Breast epithelium (tissue), 4 donors: ENCODE data around the gene OXA1L. TPM values are rescaled to one million over a fixed set of nuclear protein-coding genes. Genes with fewer than 3 reads are reported as not detected.

Source experiments
- DNase-seq, 2 donors: peaks; one replicate each; pipeline ENCODE4 v3.0.0-alpha.2; 2019; ENCODE audit warnings: low spot score in 2 of 2
- H3K27ac ChIP-seq, 2 donors: fragments of 200-600 bp; sonication (generic) in 1 of 2; one replicate each; pipeline ENCODE4 v1.5.1; 2016 to 2019; ENCODE audit warnings: mild to moderate bottlenecking in 1 of 2
- H3K27me3 ChIP-seq, 2 donors: fragments of 200-600 bp; sonication (generic) in 1 of 2; one replicate each; pipeline versions ENCODE4 v1.5.1 to v1.6.0; 2017 to 2019; ENCODE audit warnings: control low read depth in 1 of 2, mild to moderate bottlenecking in 1 of 2
- H3K36me3 ChIP-seq: fragments of 200-600 bp; one replicate; pipeline ENCODE4 v1.5.1; 2019
- H3K4me1 ChIP-seq, 2 donors: fragments of 200-600 bp; sonication (generic); one replicate each; pipeline ENCODE4 v1.5.1; 2016 to 2019; ENCODE audit warnings: control low read depth in 1 of 2
- H3K4me3 ChIP-seq, 3 donors: fragments of 200-600 bp; sonication (generic); 1 replicate in 2 of 3; 2 replicates in 1 of 3; pipeline ENCODE4 v1.5.1; 2016 to 2019; ENCODE audit warnings: mild to moderate bottlenecking in 3 of 3, moderate library complexity in 2 of 3
- H3K9me3 ChIP-seq, 2 donors: fragments of 200-600 bp; sonication (generic) in 1 of 2; one replicate each; pipeline ENCODE4 v1.5.1; 2016 to 2019; ENCODE audit warnings: control low read depth in 1 of 2
- CTCF ChIP-seq, 3 donors: fragments of 450-650 bp; IDR thresholded peaks; one replicate each; pipeline ENCODE4 v1.5.1; 2016 to 2017; ENCODE audit warnings: antibody characterized with exemption in 3 of 3, mild to moderate bottlenecking in 3 of 3, moderate library complexity in 3 of 3
- POLR2A ChIP-seq: fragments of 450-650 bp; IDR thresholded peaks from one replicate; pipeline ENCODE4 v1.6.1; 2016; ENCODE audit warnings: antibody characterized with exemption, mild to moderate bottlenecking, moderate library complexity
- POLR2AphosphoS5 ChIP-seq, 3 donors: sonication (generic); formaldehyde crosslinking; IDR thresholded peaks; one replicate each; pipeline ENCODE4 v1.6.1; 2017; ENCODE audit warnings: antibody characterized with exemption in 3 of 3
- intact Hi-C: fragments of 100-400 bp; cut with DNase I; formaldehyde crosslinking; loops from one replicate; pipeline ENCODE4 v1.15.1; 2023; ENCODE audit warnings: low total_unique reads
- total RNA-seq, 3 donors: library from RNA; depleted of rRNA; stranded (reverse); fragments of >200 nt; gene quantifications; one replicate each; pipeline ENCODE4 v1.1.0, GENCODE V29; 2016

OXA1L gene
- total RNA-seq, 3 donors from 2014 or later = 80.0 to 145 (median 101) TPM

- intact Hi-C loops = no loop called here
- peaks cover 3 to 12% of the 10 kb centered on the region in 2 donors for H3K4me1 ChIP-seq
- H3K27me3 ChIP-seq = no peaks in the 10 kb centered on the region
- TF ChIP-seq POLR2AphosphoS5 (IDR thresholded peaks at IDR 0.05) (no peak), CTCF (IDR thresholded peaks at IDR 0.05) (no peak), POLR2A (no peak)
- no peak for DNase-seq
- no peaks in the 10 kb centered on the region for H3K9me3 ChIP-seq
- no peak overlapping the region for H3K4me3 ChIP-seq
- H3K36me3 ChIP-seq = peaks cover 15% of the 10 kb centered on the region
- no peak overlapping the region for H3K27ac ChIP-seq
These were observed 2.5 kb downstream of the OXA1L start for GRCh38 chr14:22768947-22769346.

GRCh38 chr14:22769369-22769768, 2.9 kb downstream of the OXA1L start:
- Histone ChIP-seq H3K4me1 (peaks cover 3 to 12% of the 10 kb centered on the region in 2 donors), H3K9me3 (no peaks in the 10 kb centered on the region), H3K4me3 (no peak overlapping the region), H3K27ac (no peak overlapping the region), H3K27me3 (no peaks in the 10 kb centered on the region), H3K36me3 (peaks cover 15% of the 10 kb centered on the region)
- DNase-seq = no peak
- intact Hi-C loops = no loop called here
- TF ChIP-seq POLR2AphosphoS5 (IDR thresholded peaks at IDR 0.05) (no peak), POLR2A (no peak)

GRCh38 chr14:22770481-22771187, 4.1 kb downstream of the OXA1L start:
- Histone ChIP-seq H3K4me1 (peaks cover 3 to 12% of the 10 kb centered on the region in 2 donors), H3K9me3 (no peaks in the 10 kb centered on the region), H3K4me3 (no peak overlapping the region), H3K27me3 (no peaks in the 10 kb centered on the region), H3K27ac (no peak overlapping the region), H3K36me3 (peaks cover 15% of the 10 kb centered on the region)
- no peak for TF ChIP-seq CTCF (IDR thresholded peaks at IDR 0.05)
- no peak for TF ChIP-seq POLR2A
- TF ChIP-seq POLR2AphosphoS5 (IDR thresholded peaks at IDR 0.05) = no peak
- DNase-seq = no peak
- intact Hi-C loops = no loop called here

- Histone ChIP-seq H3K4me3 (no peak overlapping the region), H3K27ac (no peak overlapping the region), H3K27me3 (no peaks in the 10 kb centered on the region), H3K9me3 (no peaks in the 10 kb centered on the region), H3K36me3 (peaks cover 15% of the 10 kb centered on the region), H3K4me1 (peaks cover 0 to 5% of the 10 kb centered on the region in 2 donors)
- no peak for TF ChIP-seq CTCF (IDR thresholded peaks at IDR 0.05)
- no peak for TF ChIP-seq POLR2A
- TF ChIP-seq POLR2AphosphoS5 (IDR thresholded peaks at IDR 0.05) = no peak
- DNase-seq = no peak
- intact Hi-C loops = no loop called here
These were observed 6.2 kb downstream of the OXA1L start for GRCh38 chr14:22772725-22773124.

- intact Hi-C loops = no loop called here
- H3K27me3 ChIP-seq = no peaks in the 10 kb centered on the region
- H3K27ac ChIP-seq = no peak overlapping the region
- H3K36me3 ChIP-seq = peaks cover 15% of the 10 kb centered on the region
- H3K4me3 ChIP-seq = no peak overlapping the region
- no peak for DNase-seq
- H3K9me3 ChIP-seq = no peaks in the 10 kb centered on the region
- H3K4me1 ChIP-seq = no peaks in the 10 kb centered on the region
- TF ChIP-seq POLR2A (no peak), POLR2AphosphoS5 (IDR thresholded peaks at IDR 0.05) (no peak), CTCF (IDR thresholded peaks at IDR 0.05) (no peak)
These were observed 6.9 kb downstream of the OXA1L start for GRCh38 chr14:22773162-22774010.
